ENCODE data around the gene ZPBP2. TPM values are rescaled to one million over a fixed set of nuclear protein-coding genes. Genes with fewer than 3 reads are reported as not detected.
"Not testable (repeated sequence)": the region's sequence is repeated elsewhere in the genome, so short reads cannot be mapped to it uniquely, and the experiment has no call there.

Gene ZPBP2
- total and polyA plus RNA-seq, 2 experiments from 2014 or later: not detected

GRCh38 chr17:39889200-39889599, 21.2 kb downstream of the ZPBP2 start:
- Histone ChIP-seq H3K27me3 (peaks cover 34% of the 10 kb centered on the region), H3K4me1 (ENCODE audit: low read depth) (no peaks in the 10 kb centered on the region), H3K4me3 (no peak overlapping the region), H3K9me3 (ENCODE audit: low read depth) (no peaks in the 10 kb centered on the region), H3K36me3 (no peaks in the 10 kb centered on the region), H3K27ac (no peak overlapping the region)
- no peak for TF ChIP-seq CTCF (IDR thresholded peaks at IDR 0.05; ENCODE audit: low read depth, low read length)
- DNase-seq (ENCODE audit: low read depth in 1 of 2, low spot score in 1 of 2): no peak

DNA sequence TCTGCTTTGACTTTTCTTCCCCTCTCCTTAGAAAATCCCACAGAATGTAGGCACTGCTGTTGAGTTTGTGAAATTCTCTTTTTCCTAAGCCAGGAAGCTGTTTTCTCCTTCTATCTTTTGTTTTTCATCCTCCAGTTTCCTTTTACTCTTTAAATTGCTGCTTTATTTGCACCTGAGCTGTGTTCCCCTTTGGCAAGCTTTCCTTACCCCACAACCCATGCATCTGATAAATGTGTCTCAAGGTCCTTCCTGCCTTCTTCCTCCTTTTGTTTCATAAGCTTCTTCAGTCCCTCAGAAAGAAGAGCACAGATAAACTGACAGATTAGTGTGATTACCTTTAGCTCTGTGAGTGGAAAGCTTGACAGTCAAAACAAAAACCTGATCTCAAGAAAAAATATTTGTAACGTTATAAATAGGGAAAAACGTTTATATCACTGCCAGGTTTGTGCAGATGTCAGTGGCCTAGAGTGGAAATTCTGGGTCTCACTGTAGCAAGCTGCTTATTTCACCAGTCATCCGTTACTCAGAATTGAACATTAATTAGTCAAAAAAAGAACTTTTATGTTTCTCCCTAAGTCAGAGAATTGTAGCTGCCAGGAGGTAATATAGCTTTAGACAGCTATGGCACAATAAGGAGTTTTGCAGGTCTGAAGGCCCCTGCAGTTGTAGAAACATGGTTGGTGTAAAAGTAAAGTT, 26.8 kb downstream of the ZPBP2 start:
- Histone ChIP-seq H3K27me3 (peaks cover 23% of the 10 kb centered on the region), H3K4me3 (no peak overlapping the region), H3K27ac (no peak overlapping the region), H3K4me1 (ENCODE audit: low read depth) (no peaks in the 10 kb centered on the region), H3K9me3 (ENCODE audit: low read depth) (no peaks in the 10 kb centered on the region), H3K36me3 (no peaks in the 10 kb centered on the region)
- no peak for DNase-seq (ENCODE audit: low read depth in 1 of 2, low spot score in 1 of 2)
- TF ChIP-seq CTCF (IDR thresholded peaks at IDR 0.05; ENCODE audit: low read depth, low read length): no peak

GRCh38 chr17:39898088-39898487, 30.1 kb downstream of the ZPBP2 start:
- no peak for TF ChIP-seq CTCF (IDR thresholded peaks at IDR 0.05; ENCODE audit: low read depth, low read length)
- no peaks in the 10 kb centered on the region for H3K36me3 ChIP-seq
- no peak overlapping the region for H3K4me3 ChIP-seq
- H3K27ac ChIP-seq: no peak overlapping the region
- peaks cover under 1% of the 10 kb centered on the region for H3K27me3 ChIP-seq
- H3K9me3 ChIP-seq (ENCODE audit: low read depth): no peaks in the 10 kb centered on the region
- H3K4me1 ChIP-seq (ENCODE audit: low read depth): no peaks in the 10 kb centered on the region
- DNase-seq (ENCODE audit: low read depth in 1 of 2, low spot score in 1 of 2): no peak

- H3K9me3 ChIP-seq (ENCODE audit: low read depth): no peaks in the 10 kb centered on the region
- no peak overlapping the region for H3K4me3 ChIP-seq
- no peaks in the 10 kb centered on the region for H3K36me3 ChIP-seq
- H3K4me1 ChIP-seq (ENCODE audit: low read depth): no peaks in the 10 kb centered on the region
- no peak for DNase-seq (ENCODE audit: low read depth in 1 of 2, low spot score in 1 of 2)
- no peak overlapping the region for H3K27ac ChIP-seq
- H3K27me3 ChIP-seq: no peaks in the 10 kb centered on the region
- TF ChIP-seq CTCF (IDR thresholded peaks at IDR 0.05; ENCODE audit: low read depth, low read length): no peak
Observed at GRCh38 chr17:39899215-39899614, 31.2 kb downstream of the ZPBP2 start.

GRCh38 chr17:39902027-39902426, 34.0 kb downstream of the ZPBP2 start:
- not testable (repeated sequence) for H3K9me3 ChIP-seq (ENCODE audit: low read depth); H3K27me3 ChIP-seq; H3K27ac ChIP-seq; DNase-seq (ENCODE audit: low read depth in 1 of 2, low spot score in 1 of 2); H3K4me3 ChIP-seq; H3K36me3 ChIP-seq; H3K4me1 ChIP-seq (ENCODE audit: low read depth)

GRCh38 chr17:39903158-39903884, 35.3 kb downstream of the ZPBP2 start:
- no peak for TF ChIP-seq CTCF (IDR thresholded peaks at IDR 0.05; ENCODE audit: low read depth, low read length)
- peak in 1 of 2 donors; percentile 37 for DNase-seq (ENCODE audit: low read depth in 1 of 2, low spot score in 1 of 2)
- Histone ChIP-seq H3K36me3 (no peaks in the 10 kb centered on the region), H3K4me3 (no peak overlapping the region), H3K9me3 (ENCODE audit: low read depth) (no peaks in the 10 kb centered on the region), H3K4me1 (ENCODE audit: low read depth) (no peaks in the 10 kb centered on the region), H3K27ac (no peak overlapping the region), H3K27me3 (no peaks in the 10 kb centered on the region)

All from cardiac muscle cell (in vitro differentiated cells and primary cell).